Lung (tissue), 12 donors: ENCODE data around the gene UBQLNL. TPM values are rescaled to one million over a fixed set of nuclear protein-coding genes. Genes with fewer than 3 reads are reported as not detected.

Experiments
- ATAC-seq: fragments of 200-7000 bp; cut with Tn5 transposase; one replicate; pipeline ENCODE4 v1.9.1; 2020; ENCODE audit warnings: moderate number of reproducible peaks; ENCODE audit not compliant: insufficient read depth, low FRiP score
- DNase-seq, 3 donors: peaks; one replicate each; pipeline ENCODE4 v3.0.0-alpha.2; 2013 to 2017
- H3K27ac ChIP-seq, 2 donors: one replicate each; pipeline ENCODE4 v1.5.1; 2013; ENCODE audit warnings: mild to moderate bottlenecking in 2 of 2, moderate library complexity in 2 of 2, control low read depth in 1 of 2, inconsistent platforms in 1 of 2, low read depth in 1 of 2, low read length in 1 of 2
- H3K27me3 ChIP-seq, 3 donors: one replicate each; pipeline ENCODE4 v1.5.1; 2013; ENCODE audit warnings: low read length in 2 of 3; ENCODE audit not compliant: control insufficient read depth in 3 of 3, insufficient read depth in 3 of 3
- H3K36me3 ChIP-seq, 4 donors: one replicate each; pipeline ENCODE4 v1.5.1; 2013; ENCODE audit warnings: low read length in 4 of 4, mild to moderate bottlenecking in 1 of 4, moderate library complexity in 1 of 4; ENCODE audit not compliant: control insufficient read depth in 4 of 4, insufficient read depth in 4 of 4
- H3K4me1 ChIP-seq, 5 donors: one replicate each; pipeline ENCODE4 v1.5.1; 2013; ENCODE audit warnings: low read length in 5 of 5, mild to moderate bottlenecking in 2 of 5, moderate library complexity in 1 of 5; ENCODE audit not compliant: control insufficient read depth in 5 of 5, insufficient read depth in 5 of 5
- H3K4me3 ChIP-seq: one replicate; pipeline ENCODE4 v1.5.1; 2013; ENCODE audit warnings: mild to moderate bottlenecking, control low read depth, moderate library complexity
- H3K9ac ChIP-seq, 2 donors: one replicate each; pipeline ENCODE4 v1.5.1; 2013; ENCODE audit warnings: low read length in 2 of 2, control low read depth in 1 of 2; ENCODE audit not compliant: insufficient read depth in 1 of 2
- H3K9me3 ChIP-seq, 4 donors: one replicate each; pipeline ENCODE4 v1.5.1; 2013; ENCODE audit warnings: low read length in 3 of 4, mild to moderate bottlenecking in 1 of 4, moderate library complexity in 1 of 4; ENCODE audit not compliant: control insufficient read depth in 4 of 4, insufficient read depth in 3 of 4
- WGBS, 2 donors: extraction: QIAGEN DNeasy Blood & Tissue Kit; methylation state at CpG; one replicate each; pipeline ENCODE4 v1.1.7; 2013; 5-methylcytosine and 5-hydroxymethylcytosine counted together
- polyA plus RNA-seq, 2 donors: library from polyadenylated mRNA; stranded (reverse); fragments of 200-250 nt; gene quantifications; one replicate each; pipeline ENCODE4 v1.2.1, GENCODE V29; 2013
- total RNA-seq, 2 donors: library from RNA; depleted of rRNA in 1 of 2; stranded (reverse); fragments of >200 nt in 1 of 2; gene quantifications; one replicate each; pipeline ENCODE4 v1.2.1, GENCODE V29; 2014 to 2021
- TF ChIP-seq, protein P1 (sequence below): IDR thresholded peaks from 2 replicates; pipeline ENCODE4 v1.5.1; 2012; ENCODE audit warnings: mild to moderate bottlenecking; ENCODE audit errors: control extremely low read depth, extremely low read depth
- donor health status: control.
- donor health status: control.
- donor health status: Bipolar disorder and iron deficiency.
- donor health status: healthy.
- donor health status: DM: yes; HTN: yes; CAD: no.

The UBQLNL gene
- total and polyA plus RNA-seq, 4 donors: 0.16 to 0.85 (median 0.56) TPM

DNA sequence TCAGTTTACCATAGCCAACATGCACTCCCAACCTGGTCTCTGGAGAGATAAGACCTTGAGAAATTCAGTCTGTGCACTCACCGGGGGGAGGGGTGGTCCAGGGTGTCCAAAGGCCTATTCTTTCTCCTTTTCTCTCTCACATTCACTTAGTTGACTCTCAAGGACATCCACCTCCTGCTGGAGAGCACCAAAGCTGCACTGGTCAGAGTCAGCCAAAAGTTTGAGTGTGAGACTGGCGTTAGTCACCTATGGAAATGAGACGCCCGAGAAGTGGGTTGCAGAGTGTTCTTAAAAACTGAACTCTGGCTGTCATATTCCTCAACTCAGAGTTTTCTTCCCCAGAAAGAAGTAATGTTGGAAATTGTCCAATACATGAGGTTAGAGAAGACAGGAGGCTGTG is 5.0 kb upstream of the UBQLNL start:
- H3K9ac ChIP-seq: no peak overlapping the region
- no peaks in the 10 kb centered on the region for H3K27me3 ChIP-seq
- DNase-seq (no peak), ATAC-seq (no peak)
- no peak overlapping the region for H3K27ac ChIP-seq
- H3K4me1 ChIP-seq: no peaks in the 10 kb centered on the region
- 97% methylated on average over 4 of the region's 4 CpGs for WGBS, 2 donors
- no peak overlapping the region for H3K4me3 ChIP-seq
- peaks cover 0 to 3% (median 0%) of the 10 kb centered on the region in 4 donors for H3K9me3 ChIP-seq
- TF ChIP-seq, protein P1, sequence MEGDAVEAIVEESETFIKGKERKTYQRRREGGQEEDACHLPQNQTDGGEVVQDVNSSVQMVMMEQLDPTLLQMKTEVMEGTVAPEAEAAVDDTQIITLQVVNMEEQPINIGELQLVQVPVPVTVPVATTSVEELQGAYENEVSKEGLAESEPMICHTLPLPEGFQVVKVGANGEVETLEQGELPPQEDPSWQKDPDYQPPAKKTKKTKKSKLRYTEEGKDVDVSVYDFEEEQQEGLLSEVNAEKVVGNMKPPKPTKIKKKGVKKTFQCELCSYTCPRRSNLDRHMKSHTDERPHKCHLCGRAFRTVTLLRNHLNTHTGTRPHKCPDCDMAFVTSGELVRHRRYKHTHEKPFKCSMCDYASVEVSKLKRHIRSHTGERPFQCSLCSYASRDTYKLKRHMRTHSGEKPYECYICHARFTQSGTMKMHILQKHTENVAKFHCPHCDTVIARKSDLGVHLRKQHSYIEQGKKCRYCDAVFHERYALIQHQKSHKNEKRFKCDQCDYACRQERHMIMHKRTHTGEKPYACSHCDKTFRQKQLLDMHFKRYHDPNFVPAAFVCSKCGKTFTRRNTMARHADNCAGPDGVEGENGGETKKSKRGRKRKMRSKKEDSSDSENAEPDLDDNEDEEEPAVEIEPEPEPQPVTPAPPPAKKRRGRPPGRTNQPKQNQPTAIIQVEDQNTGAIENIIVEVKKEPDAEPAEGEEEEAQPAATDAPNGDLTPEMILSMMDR: no peak
- H3K36me3 ChIP-seq: no peaks in the 10 kb centered on the region

DNA sequence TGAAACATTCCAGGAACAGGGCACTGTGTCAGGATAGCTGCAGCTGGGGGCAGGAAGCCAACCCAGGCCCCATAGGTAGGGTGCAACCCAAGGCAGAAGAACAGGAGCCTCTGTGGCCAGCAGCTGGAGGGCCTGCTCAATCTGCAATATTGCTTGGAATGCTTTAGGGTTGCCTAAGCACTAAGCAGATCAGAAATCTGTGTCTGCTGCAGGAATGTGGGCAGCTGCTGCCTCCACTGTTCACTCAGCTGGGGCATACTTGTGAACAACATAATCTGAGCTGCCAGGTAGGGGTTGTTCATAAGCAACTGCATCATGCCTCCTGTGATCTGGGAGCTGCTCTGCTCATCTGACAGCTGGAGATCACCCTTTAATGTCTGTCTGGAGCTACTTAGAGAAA is 1.7 kb downstream of the UBQLNL start:
- Histone ChIP-seq H3K4me3 (no peak overlapping the region), H3K27me3 (no peaks in the 10 kb centered on the region), H3K9me3 (peaks cover 0 to 3% (median 0%) of the 10 kb centered on the region in 4 donors), H3K27ac (no peak overlapping the region), H3K4me1 (no peaks in the 10 kb centered on the region), H3K36me3 (no peaks in the 10 kb centered on the region), H3K9ac (no peak overlapping the region)
- ATAC-seq (no peak), DNase-seq (no peak)
- TF ChIP-seq, protein P1: no peak

DNA sequence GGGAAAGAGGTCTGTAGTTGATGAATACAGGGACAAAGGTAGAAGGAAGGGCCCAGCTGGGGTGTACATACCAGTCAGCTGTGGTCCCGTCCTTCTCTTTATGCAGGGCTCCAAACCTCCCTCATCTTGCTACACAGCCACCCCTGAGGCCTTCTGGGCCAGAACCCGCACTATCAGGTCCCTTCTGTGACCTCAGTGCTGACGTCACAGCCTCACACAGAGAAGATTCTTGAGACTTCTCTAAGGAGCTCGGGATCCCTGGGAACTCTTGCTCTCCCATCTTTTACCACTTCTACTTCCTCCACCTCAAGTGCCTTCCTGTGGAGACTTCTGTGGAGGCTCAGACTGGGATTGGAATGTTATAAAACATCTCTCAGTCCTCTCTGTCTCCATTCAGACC is 6.7 kb downstream of the UBQLNL start, which contains the start of gene UBQLN3:
Gene UBQLN3, minus strand, starts transcription at position 155 of the 400 bp plus-strand sequence. CDS start 399 bp downstream, outside the sequence.
- no peak within 1 kb of the TSS for H3K27ac ChIP-seq
- no peak within 1 kb of the TSS for H3K4me3 ChIP-seq
- no peak within 1 kb of the TSS for H3K9ac ChIP-seq
- no peaks in the 10 kb centered on the region for H3K4me1 ChIP-seq
- DNase-seq (no peak), ATAC-seq (no peak)
- no peaks in the 10 kb centered on the region for H3K27me3 ChIP-seq
- H3K9me3 ChIP-seq: no peaks in the 10 kb centered on the region
- H3K36me3 ChIP-seq: no peaks in the 10 kb centered on the region
- WGBS, 2 donors: 78 to 84% methylated on average over 4 of the region's 4 CpGs
- TF ChIP-seq, protein P1: no peak

DNA sequence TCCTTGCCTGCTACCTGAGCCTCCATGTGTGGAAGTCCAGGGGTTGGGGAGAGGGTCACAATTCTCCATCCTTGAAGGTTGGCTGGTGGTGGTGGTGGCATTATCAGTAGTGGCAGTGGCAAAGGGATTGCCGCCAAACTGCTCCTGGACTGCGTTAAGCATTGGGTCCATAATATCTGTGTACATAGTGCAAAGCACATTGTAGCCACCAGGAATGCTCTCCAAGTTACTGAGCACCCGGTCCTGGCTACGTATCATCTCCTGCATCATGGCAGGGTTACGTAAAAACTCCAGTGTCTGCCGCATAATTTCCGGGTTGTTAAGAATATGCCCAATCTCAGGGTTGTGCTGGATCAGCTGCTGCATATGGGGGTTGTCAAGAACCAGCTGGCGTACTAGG is 7.9 kb downstream of the UBQLNL start:
- 96 to 98% methylated on average over 8 of the region's 8 CpGs for WGBS, 2 donors
- no peak overlapping the region for H3K27ac ChIP-seq
- no peaks in the 10 kb centered on the region for H3K36me3 ChIP-seq
- DNase-seq (no peak), ATAC-seq (no peak)
- H3K9ac ChIP-seq: no peak overlapping the region
- TF ChIP-seq, protein P1: no peak
- H3K9me3 ChIP-seq: no peaks in the 10 kb centered on the region
- no peak overlapping the region for H3K4me3 ChIP-seq
- no peaks in the 10 kb centered on the region for H3K4me1 ChIP-seq
- no peaks in the 10 kb centered on the region for H3K27me3 ChIP-seq
